Left ventricle myocardium inferior (tissue), 1 donor: ENCODE data around the gene SPIB. TPM values are rescaled to one million over a fixed set of nuclear protein-coding genes. Genes with fewer than 3 reads are reported as not detected.

Experiments
- DNase-seq: peaks from one replicate; pipeline ENCODE4 v3.0.0-alpha.2; 2020
- H3K27ac ChIP-seq: fragments of 200-600 bp; replicated peaks from 2 replicates; pipeline ENCODE4 v1.8.0; 2021
- H3K27me3 ChIP-seq: fragments of 200-600 bp; 2 replicates; pipeline ENCODE4 v1.8.0; 2021; ENCODE audit warnings: low read depth
- H3K36me3 ChIP-seq: fragments of 200-600 bp; 2 replicates; pipeline ENCODE4 v1.8.0; 2021
- H3K4me1 ChIP-seq: fragments of 200-600 bp; 2 replicates; pipeline ENCODE4 v1.8.0; 2021
- H3K4me3 ChIP-seq: fragments of 200-600 bp; 2 replicates; pipeline ENCODE4 v1.8.0; 2021; ENCODE audit warnings: mild to moderate bottlenecking, moderate library complexity
- H3K9me3 ChIP-seq: fragments of 200-600 bp; replicated peaks from 2 replicates; pipeline ENCODE4 v1.8.0; 2021
- intact Hi-C: fragments of 100-400 bp; cut with micrococcal nuclease; formaldehyde crosslinking; loops from one replicate; pipeline ENCODE4 v1.11.0; 2022
- total RNA-seq: library from RNA; stranded (reverse); fragmentation: NEBNext Ultra II Directional; extraction: Animal tissue kit (Norgen Biotek cat#: 25700); gene quantifications from one replicate; pipeline ENCODE4 v1.2.1, GENCODE V29; 2021
- TF ChIP-seq, protein P1 (sequence below): fragments of 200-600 bp; IDR thresholded peaks from 2 replicates; pipeline ENCODE4 v1.8.0; 2021; ENCODE audit warnings: antibody characterized with exemption, mild to moderate bottlenecking, borderline replicate concordance
- donor health status: DM: no; HTN: yes; CAD: no; lungs with severe emphysema.

Gene SPIB
- total RNA-seq, 1 donor from 2014 or later: not detected

GRCh38 chr19:50416034-50416977 lies 2.4 kb upstream of the SPIB start:
- Histone ChIP-seq H3K27ac (no peak overlapping the region), H3K4me3 (no peak overlapping the region), H3K27me3 (peaks cover 45% of the 10 kb centered on the region), H3K9me3 (no peaks in the 10 kb centered on the region), H3K4me1 (peaks cover 13% of the 10 kb centered on the region), H3K36me3 (no peaks in the 10 kb centered on the region)
- TF ChIP-seq, protein P1, sequence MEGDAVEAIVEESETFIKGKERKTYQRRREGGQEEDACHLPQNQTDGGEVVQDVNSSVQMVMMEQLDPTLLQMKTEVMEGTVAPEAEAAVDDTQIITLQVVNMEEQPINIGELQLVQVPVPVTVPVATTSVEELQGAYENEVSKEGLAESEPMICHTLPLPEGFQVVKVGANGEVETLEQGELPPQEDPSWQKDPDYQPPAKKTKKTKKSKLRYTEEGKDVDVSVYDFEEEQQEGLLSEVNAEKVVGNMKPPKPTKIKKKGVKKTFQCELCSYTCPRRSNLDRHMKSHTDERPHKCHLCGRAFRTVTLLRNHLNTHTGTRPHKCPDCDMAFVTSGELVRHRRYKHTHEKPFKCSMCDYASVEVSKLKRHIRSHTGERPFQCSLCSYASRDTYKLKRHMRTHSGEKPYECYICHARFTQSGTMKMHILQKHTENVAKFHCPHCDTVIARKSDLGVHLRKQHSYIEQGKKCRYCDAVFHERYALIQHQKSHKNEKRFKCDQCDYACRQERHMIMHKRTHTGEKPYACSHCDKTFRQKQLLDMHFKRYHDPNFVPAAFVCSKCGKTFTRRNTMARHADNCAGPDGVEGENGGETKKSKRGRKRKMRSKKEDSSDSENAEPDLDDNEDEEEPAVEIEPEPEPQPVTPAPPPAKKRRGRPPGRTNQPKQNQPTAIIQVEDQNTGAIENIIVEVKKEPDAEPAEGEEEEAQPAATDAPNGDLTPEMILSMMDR: no peak
- intact Hi-C loops: loop anchor here (10.0 kb wide), 1 partner anchor 52 kb away; the partner anchor contains the start of gene NAPSA
- DNase-seq: no peak

DNA sequence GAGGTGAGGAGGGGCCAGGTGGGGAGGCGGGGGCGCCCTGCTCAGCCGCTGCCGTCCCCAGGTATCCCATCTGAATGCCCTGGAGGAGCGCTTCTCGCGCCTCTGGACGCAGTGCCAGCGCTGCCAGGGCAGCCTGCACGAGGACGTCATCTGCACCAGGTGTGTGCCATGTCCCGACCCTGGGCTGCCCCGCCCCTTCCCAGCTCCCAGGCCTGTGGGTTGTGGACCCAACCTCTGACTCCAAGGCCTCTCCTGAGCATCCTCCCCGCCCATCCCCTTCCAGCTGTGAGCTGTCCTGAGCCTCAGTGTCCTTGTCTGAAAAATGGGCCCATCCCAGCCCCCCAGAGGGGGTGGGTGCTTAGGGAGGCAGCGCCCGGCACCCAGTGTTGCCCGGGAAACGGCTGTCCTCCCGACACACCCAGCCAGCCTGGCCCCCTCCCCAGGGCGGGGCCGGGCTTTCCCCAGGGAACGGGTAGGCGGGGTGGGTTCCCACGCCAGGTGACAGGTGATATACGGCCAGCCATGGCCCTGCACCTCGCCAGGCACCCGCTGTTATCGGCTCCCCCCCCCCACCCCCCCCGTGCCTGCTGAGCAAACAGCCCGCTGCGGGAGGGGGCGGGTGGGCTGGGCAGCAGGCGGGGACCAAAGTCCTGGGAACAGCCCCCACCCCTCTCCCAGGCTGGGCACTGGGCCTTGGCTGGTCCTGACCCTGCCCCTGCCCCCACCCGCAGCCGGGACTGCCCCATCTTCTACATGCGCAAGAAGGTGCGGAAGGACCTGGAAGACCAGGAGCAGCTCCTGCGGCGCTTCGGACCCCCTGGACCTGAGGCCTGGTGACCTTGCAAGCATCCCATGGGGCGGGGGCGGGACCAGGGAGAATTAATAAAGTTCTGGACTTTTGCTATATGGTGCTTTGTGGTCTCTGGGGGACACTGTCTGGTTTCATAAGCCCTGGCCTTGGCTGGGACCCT lies 1.3 kb upstream of the SPIB start:
- no peak for DNase-seq
- TF ChIP-seq, protein P1: no peak
- H3K36me3 ChIP-seq: no peaks in the 10 kb centered on the region
- no peaks in the 10 kb centered on the region for H3K9me3 ChIP-seq
- H3K27me3 ChIP-seq: peaks cover 56% of the 10 kb centered on the region
- intact Hi-C loops: loop anchor here (10.0 kb wide), 1 partner anchor 53 kb away; the partner anchor contains the start of gene NAPSA
- no peak overlapping the region for H3K27ac ChIP-seq
- no peak overlapping the region for H3K4me3 ChIP-seq
- peaks cover 13% of the 10 kb centered on the region for H3K4me1 ChIP-seq

- intact Hi-C loops: loop anchor here (10.0 kb wide), 1 partner anchor 54 kb away; the partner anchor contains the start of gene NAPSA
- Histone ChIP-seq H3K9me3 (no peaks in the 10 kb centered on the region), H3K27me3 (peaks cover 73% of the 10 kb centered on the region), H3K4me1 (peaks cover 13% of the 10 kb centered on the region), H3K4me3 (no peak overlapping the region), H3K36me3 (no peaks in the 10 kb centered on the region), H3K27ac (no peak overlapping the region)
- DNase-seq: no peak
- TF ChIP-seq, protein P1: no peak
Measured at GRCh38 chr19:50419022-50419579, 363 bp downstream of the SPIB start.

- intact Hi-C loops: loop anchor here (10.0 kb wide), 1 partner anchor 55 kb away; the partner anchor contains the start of gene NAPSA
- H3K27me3 ChIP-seq: peaks cover 75% of the 10 kb centered on the region
- DNase-seq: no peak
- H3K27ac ChIP-seq: no peak overlapping the region
- no peaks in the 10 kb centered on the region for H3K9me3 ChIP-seq
- no peaks in the 10 kb centered on the region for H3K36me3 ChIP-seq
- TF ChIP-seq, protein P1: no peak
- peaks cover 12% of the 10 kb centered on the region for H3K4me1 ChIP-seq
- H3K4me3 ChIP-seq: no peak overlapping the region
Measured at GRCh38 chr19:50419580-50420035, 870 bp downstream of the SPIB start.

GRCh38 chr19:50420127-50420526 lies 1.4 kb downstream of the SPIB start:
- DNase-seq: no peak
- peaks cover 75% of the 10 kb centered on the region for H3K27me3 ChIP-seq
- intact Hi-C loops: no loop called here
- no peak overlapping the region for H3K27ac ChIP-seq
- H3K4me1 ChIP-seq: peaks cover 9% of the 10 kb centered on the region
- TF ChIP-seq, protein P1: no peak
- no peaks in the 10 kb centered on the region for H3K9me3 ChIP-seq
- H3K36me3 ChIP-seq: no peaks in the 10 kb centered on the region
- no peak overlapping the region for H3K4me3 ChIP-seq
